Measurements from ENCODE around the gene UGT1A8.

DNA sequence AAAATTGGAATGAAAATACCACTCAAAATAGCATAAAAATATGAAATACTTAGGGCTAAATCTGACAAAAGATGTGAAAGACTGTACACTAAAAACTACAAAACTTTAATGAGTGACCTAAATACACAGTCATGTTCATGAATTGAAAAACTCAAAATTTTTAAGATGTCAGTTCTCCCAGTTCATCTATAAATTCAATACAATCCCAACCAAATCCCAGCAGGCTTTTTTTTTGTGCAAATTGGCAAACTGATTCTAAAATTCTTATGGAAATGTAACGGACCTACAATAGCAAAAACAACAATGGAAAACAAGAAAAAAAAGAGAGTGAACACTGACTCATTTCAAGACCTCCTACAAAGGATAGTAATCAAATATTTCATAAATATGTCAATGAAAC, 46.4 kb upstream of the UGT1A8 start:
- TF ChIP-seq, protein P1, sequence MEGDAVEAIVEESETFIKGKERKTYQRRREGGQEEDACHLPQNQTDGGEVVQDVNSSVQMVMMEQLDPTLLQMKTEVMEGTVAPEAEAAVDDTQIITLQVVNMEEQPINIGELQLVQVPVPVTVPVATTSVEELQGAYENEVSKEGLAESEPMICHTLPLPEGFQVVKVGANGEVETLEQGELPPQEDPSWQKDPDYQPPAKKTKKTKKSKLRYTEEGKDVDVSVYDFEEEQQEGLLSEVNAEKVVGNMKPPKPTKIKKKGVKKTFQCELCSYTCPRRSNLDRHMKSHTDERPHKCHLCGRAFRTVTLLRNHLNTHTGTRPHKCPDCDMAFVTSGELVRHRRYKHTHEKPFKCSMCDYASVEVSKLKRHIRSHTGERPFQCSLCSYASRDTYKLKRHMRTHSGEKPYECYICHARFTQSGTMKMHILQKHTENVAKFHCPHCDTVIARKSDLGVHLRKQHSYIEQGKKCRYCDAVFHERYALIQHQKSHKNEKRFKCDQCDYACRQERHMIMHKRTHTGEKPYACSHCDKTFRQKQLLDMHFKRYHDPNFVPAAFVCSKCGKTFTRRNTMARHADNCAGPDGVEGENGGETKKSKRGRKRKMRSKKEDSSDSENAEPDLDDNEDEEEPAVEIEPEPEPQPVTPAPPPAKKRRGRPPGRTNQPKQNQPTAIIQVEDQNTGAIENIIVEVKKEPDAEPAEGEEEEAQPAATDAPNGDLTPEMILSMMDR (IDR thresholded peaks at IDR 0.05) = no peak
- no peak for TF ChIP-seq POLR2A (IDR thresholded peaks at IDR 0.05)

Data from ovary (tissue), 3 donors.